SU-DHL-6 (cell line): ENCODE data around the gene KIF4A.

Experiments used
- H2AFZ ChIP-seq: fragments of 200-600 bp; sonication (generic); 2 replicates; pipeline ENCODE4 v1.6.1; 2014; ENCODE audit warnings: low read depth, mild to moderate bottlenecking, moderate library complexity, mixed read lengths, antibody characterized with exemption, low read length; ENCODE audit not compliant: severe bottlenecking
- H3F3A ChIP-seq: fragments of 200-600 bp; shearing (Covaris generic); 2 replicates; pipeline ENCODE4 v1.6.0; 2016; ENCODE audit warnings: antibody characterized with exemption, mild to moderate bottlenecking; ENCODE audit not compliant: insufficient read depth
- H3K27ac ChIP-seq: fragments of 200-600 bp; sonication (generic); 2 replicates; pipeline ENCODE4 v1.5.1; 2016; ENCODE audit warnings: low read depth, mild to moderate bottlenecking, low read length, moderate library complexity, mixed read lengths
- H3K27me3 ChIP-seq: fragments of 200-600 bp; sonication (generic), shearing (Covaris generic); 2 replicates; pipeline ENCODE4 v1.6.0; 2014; ENCODE audit warnings: mild to moderate bottlenecking, low read length
- H3K36me3 ChIP-seq: fragments of 200-600 bp; sonication (generic); 2 replicates; pipeline ENCODE4 v1.6.1; 2014; ENCODE audit warnings: mild to moderate bottlenecking, low read length, mixed read lengths
- H3K4me2 ChIP-seq: fragments of 300-600, 200-600 bp; shearing (Covaris generic), sonication (generic); 2 replicates; pipeline ENCODE4 v1.6.0; 2014; ENCODE audit warnings: low read length, low read depth, mild to moderate bottlenecking; ENCODE audit not compliant: poor library complexity, severe bottlenecking
- H3K4me3 ChIP-seq: fragments of 200-600 bp; sonication (generic); 2 replicates; pipeline ENCODE4 v1.5.1; 2014; ENCODE audit warnings: antibody characterized with exemption, low read length, mild to moderate bottlenecking, mixed read lengths; ENCODE audit not compliant: insufficient read depth, poor library complexity, severe bottlenecking
- H3K79me2 ChIP-seq: fragments of 200-600 bp; sonication (generic); 2 replicates; pipeline ENCODE4 v1.6.1; 2014; ENCODE audit warnings: mild to moderate bottlenecking, low read length, moderate library complexity; ENCODE audit not compliant: insufficient read depth
- H3K9ac ChIP-seq: fragments of 200-600 bp; sonication (generic); 2 replicates; pipeline ENCODE4 v1.7.0; 2014; ENCODE audit warnings: mild to moderate bottlenecking, low read length
- H3K9me2 ChIP-seq: fragments of 200-600 bp; sonication (generic); replicated peaks from 2 replicates; pipeline ENCODE4 v1.6.1; 2014; ENCODE audit warnings: low read length; ENCODE audit not compliant: insufficient read depth
- H3K9me3 ChIP-seq: fragments of 200-600 bp; sonication (generic); 2 replicates; pipeline ENCODE4 v1.6.1; 2014; ENCODE audit warnings: low read length, mixed read lengths; ENCODE audit not compliant: insufficient read depth
- H4K20me1 ChIP-seq: fragments of 200-600 bp; sonication (generic); 2 replicates; pipeline ENCODE4 v1.6.1; 2014; ENCODE audit warnings: low read depth, mild to moderate bottlenecking, antibody characterized with exemption, low read length, moderate library complexity, mixed read lengths
- EZH2phosphoT487 ChIP-seq: fragments of 200-600 bp; sonication (generic), shearing (Covaris generic); conservative IDR thresholded peaks from 2 replicates; pipeline ENCODE4 v1.6.1; 2018; ENCODE audit warnings: mild to moderate bottlenecking, antibody characterized with exemption, low read length, moderate library complexity, mixed read lengths
- TF ChIP-seq, protein P1 (sequence below): fragments of 200-600 bp; sonication (generic); IDR thresholded peaks from one replicate; pipeline ENCODE4 v1.5.1; 2017; ENCODE audit warnings: antibody characterized with exemption, mild to moderate bottlenecking, low read length, moderate library complexity; ENCODE audit not compliant: insufficient read depth, poor library complexity, severe bottlenecking

The KIF4A gene

DNA sequence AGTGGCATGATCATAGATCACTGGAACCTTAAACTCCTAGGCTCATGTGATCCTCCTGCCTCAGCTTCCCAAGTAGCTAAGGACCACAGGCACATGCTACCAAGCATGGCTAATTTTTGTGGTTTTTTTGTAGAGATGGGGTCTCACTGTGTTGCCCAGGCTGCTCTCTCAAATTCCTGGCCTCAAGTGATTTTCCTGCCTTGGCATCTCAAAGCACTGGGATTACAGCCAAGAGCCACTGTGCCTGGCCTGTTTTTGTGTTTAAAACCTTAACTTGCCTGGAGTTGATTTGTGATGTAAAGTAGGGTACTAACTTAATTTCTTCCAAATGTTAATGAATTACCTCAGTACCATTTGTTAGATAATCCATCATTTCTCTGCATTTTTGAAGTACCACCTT is 177.1 kb downstream of the KIF4A start:
- no peaks in the 10 kb centered on the region for H3K9me3 ChIP-seq
- H2AFZ ChIP-seq = no peak overlapping the region
- no peak overlapping the region for H3K4me3 ChIP-seq
- H3K27me3 ChIP-seq = no peaks in the 10 kb centered on the region
- no peaks in the 10 kb centered on the region for H3F3A ChIP-seq
- no peaks in the 10 kb centered on the region for H3K79me2 ChIP-seq
- no peak overlapping the region for H3K4me2 ChIP-seq
- no peak overlapping the region for H3K9ac ChIP-seq
- H4K20me1 ChIP-seq = no peaks in the 10 kb centered on the region
- no peaks in the 10 kb centered on the region for H3K36me3 ChIP-seq
- no peak for TF ChIP-seq EZH2phosphoT487
- TF ChIP-seq, protein P1, sequence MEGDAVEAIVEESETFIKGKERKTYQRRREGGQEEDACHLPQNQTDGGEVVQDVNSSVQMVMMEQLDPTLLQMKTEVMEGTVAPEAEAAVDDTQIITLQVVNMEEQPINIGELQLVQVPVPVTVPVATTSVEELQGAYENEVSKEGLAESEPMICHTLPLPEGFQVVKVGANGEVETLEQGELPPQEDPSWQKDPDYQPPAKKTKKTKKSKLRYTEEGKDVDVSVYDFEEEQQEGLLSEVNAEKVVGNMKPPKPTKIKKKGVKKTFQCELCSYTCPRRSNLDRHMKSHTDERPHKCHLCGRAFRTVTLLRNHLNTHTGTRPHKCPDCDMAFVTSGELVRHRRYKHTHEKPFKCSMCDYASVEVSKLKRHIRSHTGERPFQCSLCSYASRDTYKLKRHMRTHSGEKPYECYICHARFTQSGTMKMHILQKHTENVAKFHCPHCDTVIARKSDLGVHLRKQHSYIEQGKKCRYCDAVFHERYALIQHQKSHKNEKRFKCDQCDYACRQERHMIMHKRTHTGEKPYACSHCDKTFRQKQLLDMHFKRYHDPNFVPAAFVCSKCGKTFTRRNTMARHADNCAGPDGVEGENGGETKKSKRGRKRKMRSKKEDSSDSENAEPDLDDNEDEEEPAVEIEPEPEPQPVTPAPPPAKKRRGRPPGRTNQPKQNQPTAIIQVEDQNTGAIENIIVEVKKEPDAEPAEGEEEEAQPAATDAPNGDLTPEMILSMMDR = no peak
- no peak overlapping the region for H3K27ac ChIP-seq
- no peaks in the 10 kb centered on the region for H3K9me2 ChIP-seq

DNA sequence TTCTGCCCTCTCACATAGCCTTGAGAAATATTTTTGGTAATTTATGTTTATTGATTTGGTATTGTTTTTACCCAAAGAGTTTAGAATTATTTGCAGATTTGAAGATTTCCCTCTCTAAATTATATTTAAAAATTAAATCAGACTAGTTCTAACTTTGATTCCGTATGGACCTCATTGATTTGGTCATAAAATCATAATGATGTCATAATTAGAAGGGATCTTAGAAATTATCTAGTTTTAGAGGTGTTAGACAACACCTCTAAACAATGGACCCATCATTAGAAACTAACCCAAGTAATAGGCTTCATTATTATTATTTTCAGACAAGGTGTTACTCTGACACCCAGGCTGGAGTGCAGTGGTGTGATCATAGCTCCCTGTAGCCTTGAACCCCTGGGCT is 178.8 kb downstream of the KIF4A start:
- TF ChIP-seq, protein P1 = no peak
- TF ChIP-seq EZH2phosphoT487 = no peak
- Histone ChIP-seq H3F3A (no peaks in the 10 kb centered on the region), H3K9me2 (no peaks in the 10 kb centered on the region), H3K36me3 (no peaks in the 10 kb centered on the region), H3K4me3 (no peak overlapping the region), H3K27ac (no peak overlapping the region), H3K4me2 (no peak overlapping the region), H2AFZ (no peak overlapping the region), H3K79me2 (no peaks in the 10 kb centered on the region), H3K9me3 (no peaks in the 10 kb centered on the region), H3K27me3 (no peaks in the 10 kb centered on the region), H3K9ac (no peak overlapping the region), H4K20me1 (no peaks in the 10 kb centered on the region)
